Neural cell (in vitro differentiated cells): ENCODE data around the gene SNX32. TPM values are rescaled to one million over a fixed set of nuclear protein-coding genes. Genes with fewer than 3 reads are reported as not detected.
A peak's percentile ranks its signal among the peaks of the same experiment; 100 is the strongest.

ENCODE experiments used
- H2AFZ ChIP-seq: fragments of 200-600, 300-800 bp; sonication (generic), shearing (Covaris generic); 2 replicates; pipeline ENCODE4 v1.6.0; 2014; ENCODE audit warnings: low read depth, mild to moderate bottlenecking, antibody characterized with exemption, low read length, moderate library complexity
- H3F3A ChIP-seq: fragments of 200-600 bp; shearing (Covaris generic); 2 replicates; pipeline ENCODE4 v1.6.1; 2016; ENCODE audit warnings: mild to moderate bottlenecking, moderate library complexity, mixed read lengths, antibody characterized with exemption, low read length; ENCODE audit not compliant: insufficient read depth, poor library complexity, severe bottlenecking
- H3K27ac ChIP-seq: fragments of 200-600, 300-800 bp; sonication (generic), shearing (Covaris generic); 2 replicates; pipeline ENCODE4 v1.5.1; 2014; ENCODE audit warnings: mild to moderate bottlenecking, low read length, moderate library complexity
- H3K27me3 ChIP-seq: fragments of 300-800, 200-600 bp; sonication (generic), shearing (Covaris generic); 2 replicates; pipeline ENCODE4 v1.6.0; 2014; ENCODE audit warnings: mild to moderate bottlenecking, low read depth, low read length, moderate library complexity; ENCODE audit not compliant: insufficient read depth
- H3K36me3 ChIP-seq: fragments of 300-800, 200-600 bp; sonication (generic), shearing (Covaris generic); 2 replicates; pipeline ENCODE4 v1.5.1; 2014; ENCODE audit warnings: mild to moderate bottlenecking, antibody characterized with exemption, low read length, moderate library complexity; ENCODE audit not compliant: insufficient read depth
- H3K4me2 ChIP-seq: fragments of 300-800, 200-600 bp; sonication (generic), shearing (Covaris generic); 2 replicates; pipeline ENCODE4 v1.6.0; 2014; ENCODE audit warnings: mild to moderate bottlenecking, low read length
- H3K4me3 ChIP-seq: fragments of 300-800, 200-600 bp; sonication (generic), shearing (Covaris generic); 2 replicates; pipeline ENCODE4 v1.5.1; 2014; ENCODE audit warnings: mild to moderate bottlenecking, low read length, moderate library complexity
- H3K79me2 ChIP-seq: fragments of 200-600 bp; shearing (Covaris generic); replicated peaks from 2 replicates; pipeline ENCODE4 v1.6.0; 2014; ENCODE audit warnings: mild to moderate bottlenecking, low read length, moderate library complexity; ENCODE audit not compliant: insufficient read depth
- H3K9ac ChIP-seq: fragments of 300-800, 200-600 bp; sonication (generic), shearing (Covaris generic); 2 replicates; pipeline ENCODE4 v1.6.1; 2016; ENCODE audit warnings: mild to moderate bottlenecking, low read length, mixed read lengths
- H3K9me2 ChIP-seq: fragments of 200-600 bp; shearing (Covaris generic); 2 replicates; pipeline ENCODE4 v1.6.1; 2016; ENCODE audit warnings: mild to moderate bottlenecking, low read length, mixed read lengths; ENCODE audit not compliant: insufficient read depth
- H3K9me3 ChIP-seq: fragments of 200-600, 300-800 bp; sonication (generic), shearing (Covaris generic); 2 replicates; pipeline ENCODE4 v1.6.1; 2016; ENCODE audit warnings: mild to moderate bottlenecking, mixed run types, low read length, moderate library complexity, mixed read lengths
- H4K20me1 ChIP-seq: fragments of 200-600 bp; shearing (Covaris generic); 2 replicates; pipeline ENCODE4 v1.6.1; 2016; ENCODE audit warnings: mild to moderate bottlenecking, mixed run types; ENCODE audit not compliant: insufficient read depth
- CTCF ChIP-seq: fragments of 450-650 bp; IDR thresholded peaks from 2 replicates; pipeline ENCODE4 v1.5.1; 2014; ENCODE audit warnings: antibody characterized with exemption, mild to moderate bottlenecking, moderate library complexity; ENCODE audit not compliant: poor library complexity, severe bottlenecking
- EP300 ChIP-seq: fragments of 450-650 bp; conservative IDR thresholded peaks from 2 replicates; pipeline ENCODE4 v1.6.1; 2014; ENCODE audit warnings: antibody characterized with exemption, mild to moderate bottlenecking, moderate library complexity; ENCODE audit not compliant: poor library complexity, severe bottlenecking
- EZH2 ChIP-seq: fragments of 200-600, 300-800 bp; shearing (Covaris generic), sonication (generic); IDR thresholded peaks from 2 replicates; pipeline ENCODE4 v1.6.1; 2014; ENCODE audit warnings: antibody characterized with exemption, low read length, borderline replicate concordance, mild to moderate bottlenecking; ENCODE audit not compliant: insufficient read depth, poor library complexity, severe bottlenecking
- MXI1 ChIP-seq: fragments of 450-650 bp; conservative IDR thresholded peaks from 2 replicates; pipeline ENCODE4 v1.6.1; 2014; ENCODE audit warnings: antibody characterized with exemption, mild to moderate bottlenecking; ENCODE audit not compliant: poor library complexity, severe bottlenecking
- POLR2AphosphoS5 ChIP-seq: IDR thresholded peaks from 2 replicates; pipeline ENCODE4 v1.6.1; 2012
- RAD21 ChIP-seq: fragments of 450-650 bp; conservative IDR thresholded peaks from 2 replicates; pipeline ENCODE4 v1.6.1; 2014; ENCODE audit warnings: antibody characterized with exemption, mild to moderate bottlenecking, moderate library complexity
- REST ChIP-seq: IDR thresholded peaks from 2 replicates; pipeline ENCODE4 v1.6.1; 2012; ENCODE audit warnings: borderline replicate concordance
- SMC3 ChIP-seq: fragments of 450-650 bp; conservative IDR thresholded peaks from 2 replicates; pipeline ENCODE4 v1.6.1; 2014; ENCODE audit warnings: antibody characterized with exemption, mild to moderate bottlenecking, moderate library complexity; ENCODE audit not compliant: poor library complexity
- TAF1 ChIP-seq: IDR thresholded peaks from 2 replicates; pipeline ENCODE4 v1.6.1; 2012; ENCODE audit warnings: low read depth
- polyA plus RNA-seq: library from polyadenylated mRNA; depleted of rRNA; stranded (reverse); fragments of >200 nt; gene quantifications from 2 replicates; pipeline ENCODE4 v1.2.3, GENCODE V29; 2014

SNX32 gene
- polyA plus RNA-seq, 1 donor from 2014 or later, result 16.0 TPM

- peak overlapping the region; percentile 92 for H3K27ac ChIP-seq
These were observed 53.3 kb downstream of the SNX32 start for GRCh38 chr11:65886826-65887722.

More at GRCh38 chr11:65886826-65887722, 53.3 kb downstream of the SNX32 start:
- H3K4me3 ChIP-seq, result peak overlapping the region; percentile 96
- H3K4me2 ChIP-seq, result peak overlapping the region; percentile 94
- no peaks in the 10 kb centered on the region for H3K9me2 ChIP-seq
- peaks cover 17% of the 10 kb centered on the region for H3K79me2 ChIP-seq
- H3F3A ChIP-seq, result peaks cover 4% of the 10 kb centered on the region
- peak overlapping the region; percentile 97 for H3K9ac ChIP-seq
- H3K36me3 ChIP-seq, result no peaks in the 10 kb centered on the region
- no peaks in the 10 kb centered on the region for H3K9me3 ChIP-seq
- H4K20me1 ChIP-seq, result no peaks in the 10 kb centered on the region
- TF ChIP-seq RAD21 (no peak), TAF1 (no peak), EP300 (no peak), REST (no peak), POLR2AphosphoS5 (no peak), EZH2 (no peak), SMC3 (no peak), MXI1 (no peak), CTCF (no peak)
- no peaks in the 10 kb centered on the region for H3K27me3 ChIP-seq
- H2AFZ ChIP-seq, result no peak overlapping the region
